ENCODE results near the gene ARHGEF1. TPM values are rescaled to one million over a fixed set of nuclear protein-coding genes. Genes with fewer than 3 reads are reported as not detected.

The ARHGEF1 gene
- polyA plus RNA-seq, 1 donor: 49.2 TPM

DNA sequence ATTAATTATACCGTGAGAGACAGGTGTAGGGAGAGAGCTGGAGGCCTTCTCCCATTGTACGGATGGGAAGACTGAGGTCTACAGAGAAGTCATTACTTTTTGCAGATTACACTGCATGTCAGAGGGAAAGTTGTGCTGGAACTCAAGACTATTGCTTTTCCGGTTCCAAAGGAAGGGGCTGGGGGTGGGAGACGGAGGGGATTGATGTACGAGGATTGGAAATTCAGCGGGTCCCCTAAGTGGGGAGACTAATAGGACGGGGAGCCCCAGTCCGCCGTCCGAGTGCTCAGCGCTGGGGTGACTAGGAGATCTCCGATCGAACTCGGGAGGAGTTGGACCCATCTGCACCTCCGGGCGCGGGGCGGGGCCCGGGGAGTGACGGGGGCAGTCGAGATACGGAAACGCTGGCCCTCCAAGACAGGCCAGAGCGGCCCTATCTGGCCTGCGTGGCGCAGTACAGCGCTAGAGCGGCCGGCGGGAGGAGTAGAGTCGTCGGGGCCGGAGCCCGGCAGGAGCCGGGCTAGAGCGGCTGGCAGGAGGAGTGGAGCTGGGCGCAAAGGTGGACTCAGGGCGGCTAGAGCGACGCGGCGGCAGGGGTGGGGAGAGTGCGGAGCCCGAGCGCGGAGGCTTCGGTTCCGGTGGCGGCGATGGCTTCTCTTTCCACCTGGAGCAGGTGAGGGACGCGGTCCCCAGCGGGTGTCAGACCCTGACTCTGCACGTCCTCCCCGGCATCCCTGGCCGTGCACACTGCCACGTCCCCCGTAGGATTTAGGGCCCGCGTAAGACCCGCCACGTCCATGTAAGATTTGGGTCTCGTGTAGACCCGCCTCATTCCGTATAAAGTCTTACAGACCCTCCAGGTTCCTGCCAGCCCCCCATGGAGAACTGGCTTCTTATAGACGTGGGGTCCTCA, 1.1 kb downstream of the ARHGEF1 start:
- DNase-seq: peak; percentile 95

DNA sequence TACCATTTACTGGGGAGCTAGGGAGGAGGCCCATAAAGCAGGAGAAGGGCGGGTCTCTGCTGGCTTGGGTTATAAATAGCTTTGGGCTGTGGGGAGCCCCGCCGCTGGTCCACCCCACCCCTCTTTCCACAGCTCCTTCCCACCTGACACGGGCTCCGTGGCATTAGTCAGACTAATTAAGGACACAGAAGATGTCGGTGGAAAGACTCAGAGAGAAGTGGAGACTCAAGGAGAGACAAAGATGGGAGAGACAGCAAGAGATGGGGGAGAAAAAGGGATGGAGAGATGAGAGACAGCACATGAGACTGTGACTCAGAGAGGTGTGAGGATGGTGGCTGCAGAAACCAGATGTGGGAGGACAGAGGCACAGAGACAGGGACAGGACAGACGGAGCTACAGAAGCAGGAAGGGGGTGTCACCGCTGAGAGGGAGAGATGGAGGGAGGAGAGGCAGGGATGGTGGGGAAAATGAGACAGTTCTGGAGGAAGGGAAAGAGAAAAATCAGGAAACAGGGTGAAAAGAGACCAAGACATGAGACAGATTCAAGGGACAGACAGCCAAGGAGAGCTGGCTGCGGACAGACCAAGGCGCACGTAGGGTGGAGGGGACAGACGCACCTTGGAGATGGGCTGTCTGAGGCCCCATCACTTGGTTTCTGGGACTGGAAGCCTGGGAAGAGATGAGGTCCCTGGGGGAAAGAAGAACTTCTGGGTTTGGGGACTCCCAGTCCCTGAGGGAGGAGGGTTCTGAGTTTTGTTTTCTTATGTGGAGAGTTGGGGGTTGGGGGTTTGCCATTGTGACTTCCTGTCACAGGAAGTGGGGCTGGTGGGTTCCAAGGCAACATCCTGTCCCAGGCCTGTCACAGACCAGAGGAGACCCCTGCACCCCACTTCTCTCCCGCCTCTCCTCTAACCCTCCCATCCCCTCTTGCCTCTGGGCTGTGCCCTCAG, 4.1 kb downstream of the ARHGEF1 start:
- no peak for DNase-seq

DNA sequence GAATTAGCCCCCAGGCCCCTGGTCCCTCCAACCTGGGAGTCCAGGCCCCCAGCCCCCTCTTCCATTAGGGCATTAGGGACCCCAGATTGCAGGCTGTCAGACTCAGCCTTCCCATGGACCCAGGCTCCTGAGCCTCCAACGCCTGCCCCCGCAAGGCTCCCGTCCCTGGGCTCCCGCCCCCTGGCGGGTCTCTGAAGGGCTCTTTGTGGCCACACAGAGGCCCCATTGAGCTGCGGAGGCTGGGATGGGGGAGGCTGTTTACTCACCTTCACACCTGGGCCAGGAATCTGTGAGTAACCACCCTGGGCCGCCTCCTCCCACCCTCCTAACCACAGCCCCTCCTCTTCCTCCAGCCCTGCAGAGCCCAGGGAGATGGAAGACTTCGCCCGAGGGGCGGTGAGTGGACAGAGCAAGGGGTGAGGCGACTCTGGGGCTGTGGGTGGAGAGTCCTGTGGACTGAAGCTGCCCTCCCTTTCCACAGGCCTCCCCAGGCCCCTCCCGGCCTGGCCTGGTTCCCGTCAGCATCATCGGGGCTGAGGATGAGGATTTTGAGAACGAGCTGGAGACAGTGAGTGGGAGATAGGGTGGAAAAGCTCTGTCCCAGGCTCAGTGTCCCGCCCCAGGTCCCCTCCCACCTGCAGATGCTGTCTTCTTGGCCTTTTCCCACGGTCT, 4.9 kb downstream of the ARHGEF1 start:
- DNase-seq: no peak

DNA sequence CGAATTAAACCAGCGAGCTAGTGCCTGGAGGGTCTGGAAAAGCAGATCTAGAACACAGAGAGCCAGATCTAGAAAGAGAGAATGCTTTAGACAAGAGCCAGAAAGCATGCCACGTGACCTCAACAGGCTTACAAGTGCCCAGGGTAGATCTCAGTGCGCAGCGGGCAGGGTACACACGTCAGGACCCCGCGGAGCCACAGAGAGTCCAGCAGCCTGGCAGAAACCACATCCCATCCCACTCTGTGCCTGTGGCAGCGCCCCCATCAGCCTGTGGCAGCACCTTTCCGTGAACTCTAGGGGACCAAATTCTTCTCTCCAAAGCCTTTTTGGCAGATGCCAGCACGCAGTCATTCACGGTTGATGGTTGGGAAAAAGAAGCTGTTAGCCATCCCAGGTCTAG, 5.9 kb downstream of the ARHGEF1 start:
- DNase-seq: no peak

DNA sequence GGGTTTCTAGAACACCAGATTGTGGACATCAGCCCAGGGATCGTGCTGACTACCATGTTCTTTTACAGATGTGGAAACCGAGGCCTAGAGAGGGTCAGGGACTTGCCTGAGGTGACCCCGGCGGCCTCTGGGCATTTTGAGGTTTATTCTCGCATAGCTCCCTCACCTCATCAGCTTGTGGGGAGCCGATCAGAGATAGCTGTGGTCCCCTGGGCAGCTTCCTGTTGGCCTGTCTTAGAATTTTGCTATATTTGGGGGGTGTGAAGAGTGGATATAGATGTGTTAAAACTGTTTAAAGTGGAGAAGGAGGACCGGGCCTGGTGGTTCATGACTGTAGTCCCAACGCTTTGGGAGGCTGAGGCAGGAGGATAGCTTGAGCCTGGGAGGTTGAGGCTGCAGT, 6.9 kb downstream of the ARHGEF1 start:
- DNase-seq: no peak

DNA sequence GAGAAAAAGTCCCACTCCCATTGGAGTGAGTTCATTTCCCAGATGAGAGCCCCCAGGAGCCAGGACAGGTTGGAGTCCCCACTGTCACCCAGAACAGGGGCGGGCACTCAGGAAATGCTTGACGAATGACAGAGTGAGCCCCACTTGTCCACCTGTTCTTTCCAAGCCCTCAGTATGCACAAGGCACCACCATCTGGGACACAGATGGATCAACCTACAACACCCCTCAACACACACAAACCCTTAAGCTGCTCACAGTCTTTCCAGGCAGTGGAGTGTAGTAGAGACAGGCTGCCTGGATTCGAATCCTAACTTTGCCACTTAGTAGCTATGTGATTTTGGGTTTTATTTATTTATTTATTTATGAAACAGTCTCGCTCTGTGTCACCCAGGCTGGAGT, 8.0 kb downstream of the ARHGEF1 start:
- DNase-seq: no peak

DNA sequence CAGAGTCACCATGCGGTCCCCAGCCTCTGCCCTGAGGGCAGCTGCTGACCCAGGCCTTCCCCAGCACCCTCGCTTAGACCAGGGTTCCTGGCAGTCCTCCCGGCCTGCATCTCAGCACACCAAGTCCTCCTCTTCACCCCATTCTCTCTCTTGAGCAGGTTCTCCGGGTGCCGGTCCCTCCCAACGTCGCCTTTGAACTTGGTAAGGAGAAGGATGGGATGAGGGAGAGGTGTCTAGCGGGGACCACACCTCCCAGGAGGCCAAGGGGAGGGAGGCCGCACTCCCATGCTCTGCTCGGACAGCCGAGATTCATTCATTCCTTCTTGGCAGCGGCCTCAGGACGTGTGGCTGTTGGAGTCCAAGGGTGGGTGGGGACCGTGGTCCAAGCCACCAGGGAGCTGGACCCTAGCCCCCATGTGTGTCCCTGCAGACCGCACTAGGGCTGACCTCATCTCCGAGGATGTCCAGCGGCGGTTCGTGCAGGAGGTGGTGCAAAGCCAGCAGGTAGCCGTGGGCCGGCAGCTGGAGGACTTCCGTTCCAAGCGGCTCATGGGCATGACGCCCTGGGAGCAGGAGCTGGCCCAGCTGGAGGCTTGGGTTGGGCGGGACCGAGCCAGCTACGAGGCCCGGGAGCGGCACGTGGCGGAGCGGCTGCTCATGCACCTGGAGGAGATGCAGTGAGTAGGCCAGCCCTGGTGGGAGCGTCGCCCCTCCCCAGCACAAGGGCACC, 9.4 kb downstream of the ARHGEF1 start:
- DNase-seq: no peak

DNA sequence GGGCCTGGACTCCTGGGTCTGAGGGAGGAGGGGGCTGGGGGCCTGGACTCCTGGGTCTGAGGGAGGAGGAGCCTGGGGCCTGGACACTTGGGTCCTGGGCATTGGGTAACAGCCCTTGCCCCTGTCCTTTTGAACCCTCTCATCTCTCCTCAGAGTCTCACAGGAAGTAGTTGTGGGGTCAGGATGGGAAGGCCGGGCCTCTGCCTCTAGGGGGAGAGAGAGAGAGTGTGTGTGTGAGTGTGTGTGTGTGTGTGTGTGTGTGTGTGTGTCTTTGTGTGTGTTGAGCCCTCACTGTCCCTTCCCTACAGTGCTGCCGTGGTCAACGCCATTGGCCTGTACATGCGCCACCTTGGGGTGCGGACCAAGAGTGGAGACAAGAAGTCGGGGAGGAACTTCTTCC, 10.9 kb downstream of the ARHGEF1 start:
- DNase-seq: no peak

DNA sequence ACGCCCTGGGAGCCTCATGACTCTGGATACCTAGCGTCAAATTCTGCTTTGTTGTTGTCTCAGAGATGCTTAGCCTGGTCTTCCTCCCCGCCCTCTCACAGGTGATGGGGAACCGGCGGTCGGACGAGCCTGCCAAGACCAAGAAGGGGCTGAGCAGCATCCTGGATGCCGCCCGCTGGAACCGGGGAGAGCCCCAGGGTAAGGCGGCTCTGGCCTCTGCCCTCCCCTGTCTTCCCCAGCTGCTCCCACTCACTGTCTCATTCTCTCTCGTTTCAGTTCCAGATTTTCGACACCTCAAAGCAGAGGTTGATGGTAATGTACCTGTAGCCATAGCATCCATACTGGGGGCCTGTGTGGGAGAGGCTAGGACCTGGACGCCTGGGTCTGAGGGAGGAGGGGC, 11.4 kb downstream of the ARHGEF1 start:
- no peak for DNase-seq

DNA sequence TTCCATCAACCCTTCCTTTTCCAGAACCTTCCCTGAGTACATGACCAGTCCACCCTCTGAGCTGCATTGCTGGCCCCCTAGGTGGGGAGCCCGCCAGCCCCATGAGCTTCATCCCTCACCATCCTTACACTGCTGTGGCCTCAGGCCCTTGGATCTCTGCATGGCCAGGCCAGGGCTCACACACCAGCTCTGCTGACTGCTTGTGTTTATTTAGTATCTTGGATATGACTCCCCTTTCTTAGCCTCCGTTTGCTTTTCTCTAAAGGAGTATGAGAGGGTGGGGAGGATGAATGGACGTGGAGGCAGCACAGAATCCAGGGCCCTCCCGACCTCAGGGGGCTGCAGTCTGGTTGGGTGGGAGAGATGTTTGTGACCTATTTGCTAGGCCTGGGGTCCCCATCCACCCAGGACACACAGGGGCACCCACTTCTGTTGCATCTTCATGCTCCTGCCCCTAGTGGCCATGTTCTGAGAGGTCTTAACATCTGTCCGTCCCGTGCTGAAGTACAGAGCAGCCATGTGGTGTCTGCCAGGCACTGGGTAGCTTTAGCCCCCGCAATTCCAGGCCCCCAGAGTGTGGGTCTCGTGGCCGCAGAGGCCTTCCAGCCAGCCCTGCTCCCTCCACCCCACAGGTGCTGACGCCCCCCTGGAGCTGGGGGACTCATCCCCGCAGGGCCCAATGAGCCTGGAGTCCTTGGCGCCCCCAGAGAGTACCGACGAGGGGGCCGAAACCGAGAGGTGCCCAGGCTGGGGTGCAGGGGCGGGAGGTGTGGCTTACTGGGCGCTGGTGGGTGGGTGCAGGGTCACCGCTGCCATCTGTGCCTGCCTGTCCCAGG, 13.0 kb downstream of the ARHGEF1 start:
- no peak for DNase-seq

DNA sequence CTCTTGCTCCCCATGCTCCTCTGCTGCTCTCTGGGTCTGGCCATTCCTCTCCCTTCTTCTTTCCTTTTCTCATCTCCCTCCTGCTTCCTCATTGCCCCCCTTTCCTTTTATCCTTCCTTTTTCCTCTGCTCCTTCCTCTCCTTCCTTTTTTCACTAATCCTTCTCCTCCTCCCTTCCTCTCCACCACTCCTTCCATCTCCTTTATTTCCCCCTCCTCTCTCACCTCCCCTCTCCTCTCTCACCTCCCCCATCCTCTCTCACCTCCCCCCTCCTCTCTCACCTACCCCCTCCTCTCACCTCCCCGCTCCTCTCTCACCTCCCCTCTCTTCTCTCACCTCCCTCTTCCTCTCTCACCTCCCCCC, 13.6 kb downstream of the ARHGEF1 start:
- DNase-seq: no peak

DNA sequence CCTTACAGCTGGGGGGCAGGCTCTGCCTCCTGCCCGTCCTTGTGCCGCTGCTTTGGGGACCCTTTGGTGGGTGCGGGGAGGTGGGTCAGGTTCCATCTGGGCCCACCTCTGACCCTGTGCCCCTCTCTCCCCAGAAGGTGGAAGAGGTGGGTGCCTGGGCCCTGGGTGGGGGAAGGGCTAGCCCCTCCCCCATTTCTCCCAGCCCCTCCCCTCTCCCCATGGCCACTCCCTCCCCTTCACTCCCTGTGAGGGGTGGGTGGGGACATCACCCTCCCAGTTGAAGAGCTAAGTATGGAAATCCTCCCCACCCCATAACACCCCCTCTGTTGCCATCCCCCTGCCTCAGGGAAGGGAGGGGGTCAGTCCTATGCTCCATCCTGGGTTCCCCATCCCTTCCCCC, 14.2 kb downstream of the ARHGEF1 start:
- no peak for DNase-seq

DNA sequence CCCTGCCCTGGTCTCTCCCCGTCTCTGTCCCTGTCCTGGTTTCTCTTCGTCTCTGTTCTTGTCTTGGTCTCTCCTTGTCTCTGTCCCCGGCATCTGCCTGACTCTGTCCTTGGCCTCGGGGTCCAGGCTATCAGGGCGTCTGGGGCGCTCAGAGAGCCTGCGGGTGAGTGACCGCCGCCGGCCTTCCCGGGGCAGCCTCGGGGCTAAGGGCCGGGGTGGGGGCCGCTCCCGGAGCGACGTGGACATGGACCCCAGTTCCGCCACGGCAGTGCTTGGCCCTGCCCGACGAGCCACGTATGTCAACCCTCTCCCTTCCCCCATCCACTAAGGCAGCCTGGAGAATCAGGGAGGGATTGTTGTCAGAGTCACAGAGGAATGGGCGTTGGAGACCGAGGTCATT, 14.8 kb downstream of the ARHGEF1 start:
- no peak for DNase-seq

DNA sequence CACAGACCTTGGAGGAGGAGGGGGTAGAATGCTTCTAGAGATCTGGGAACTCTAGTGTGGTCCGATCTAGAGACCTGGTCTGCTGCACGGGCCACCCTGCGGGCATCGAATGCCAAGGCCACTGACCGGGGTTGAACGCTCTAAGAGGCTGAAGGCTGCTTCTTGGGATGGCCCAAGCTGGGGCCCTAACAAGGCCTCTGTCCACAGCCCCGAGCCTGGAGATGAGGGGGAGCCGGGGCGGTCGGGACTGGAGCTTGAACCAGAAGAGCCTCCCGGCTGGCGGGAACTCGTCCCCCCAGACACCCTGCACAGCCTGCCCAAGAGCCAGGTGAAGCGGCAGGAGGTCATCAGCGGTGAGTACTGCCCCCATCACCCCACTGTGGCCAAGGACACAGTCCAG, 15.3 kb downstream of the ARHGEF1 start:
- no peak for DNase-seq

DNA sequence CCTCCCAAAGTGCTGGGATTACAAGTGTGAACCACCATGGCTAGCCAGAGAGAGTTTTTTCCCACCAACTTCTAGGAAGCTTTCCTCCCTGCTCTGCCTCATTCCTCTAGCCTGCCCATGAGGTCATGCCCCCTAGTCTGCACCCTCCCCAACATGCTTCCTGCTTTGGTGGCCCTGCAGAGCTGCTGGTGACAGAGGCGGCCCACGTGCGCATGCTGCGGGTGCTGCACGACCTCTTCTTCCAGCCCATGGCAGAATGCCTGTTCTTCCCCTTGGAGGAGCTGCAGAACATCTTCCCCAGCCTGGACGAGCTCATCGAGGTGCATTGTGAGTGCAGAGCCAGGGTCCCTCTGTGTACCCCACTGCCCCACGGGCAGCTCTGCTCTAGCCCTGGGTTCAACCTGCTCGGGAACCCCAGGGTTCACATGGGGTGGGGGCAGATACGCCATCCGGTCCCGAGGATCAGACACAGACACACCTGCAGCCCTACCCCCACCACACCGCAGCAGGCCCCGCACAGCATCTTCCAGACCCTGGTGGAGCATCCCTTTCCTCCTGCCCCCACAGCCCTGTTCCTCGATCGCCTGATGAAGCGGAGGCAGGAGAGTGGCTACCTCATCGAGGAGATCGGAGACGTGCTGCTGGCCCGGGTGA, 18.9 kb downstream of the ARHGEF1 start:
- DNase-seq: no peak

DNA sequence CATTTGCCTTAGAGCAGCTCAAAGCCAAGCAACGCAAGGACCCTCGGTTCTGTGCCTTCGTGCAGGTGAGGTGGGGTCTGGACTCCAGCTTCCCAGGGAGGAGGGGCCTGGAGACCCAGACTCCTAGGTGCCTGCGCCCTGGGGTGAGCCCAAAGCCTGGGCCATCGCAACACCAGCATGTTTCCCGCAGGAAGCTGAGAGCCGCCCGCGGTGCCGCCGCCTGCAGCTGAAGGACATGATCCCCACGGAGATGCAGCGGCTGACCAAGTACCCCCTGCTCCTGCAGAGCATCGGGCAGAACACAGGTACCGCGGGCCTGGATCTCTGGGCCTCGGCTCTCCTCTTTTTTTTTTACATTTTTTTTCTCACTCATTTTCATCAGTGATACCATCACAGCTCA, 19.6 kb downstream of the ARHGEF1 start:
- no peak for DNase-seq

DNA sequence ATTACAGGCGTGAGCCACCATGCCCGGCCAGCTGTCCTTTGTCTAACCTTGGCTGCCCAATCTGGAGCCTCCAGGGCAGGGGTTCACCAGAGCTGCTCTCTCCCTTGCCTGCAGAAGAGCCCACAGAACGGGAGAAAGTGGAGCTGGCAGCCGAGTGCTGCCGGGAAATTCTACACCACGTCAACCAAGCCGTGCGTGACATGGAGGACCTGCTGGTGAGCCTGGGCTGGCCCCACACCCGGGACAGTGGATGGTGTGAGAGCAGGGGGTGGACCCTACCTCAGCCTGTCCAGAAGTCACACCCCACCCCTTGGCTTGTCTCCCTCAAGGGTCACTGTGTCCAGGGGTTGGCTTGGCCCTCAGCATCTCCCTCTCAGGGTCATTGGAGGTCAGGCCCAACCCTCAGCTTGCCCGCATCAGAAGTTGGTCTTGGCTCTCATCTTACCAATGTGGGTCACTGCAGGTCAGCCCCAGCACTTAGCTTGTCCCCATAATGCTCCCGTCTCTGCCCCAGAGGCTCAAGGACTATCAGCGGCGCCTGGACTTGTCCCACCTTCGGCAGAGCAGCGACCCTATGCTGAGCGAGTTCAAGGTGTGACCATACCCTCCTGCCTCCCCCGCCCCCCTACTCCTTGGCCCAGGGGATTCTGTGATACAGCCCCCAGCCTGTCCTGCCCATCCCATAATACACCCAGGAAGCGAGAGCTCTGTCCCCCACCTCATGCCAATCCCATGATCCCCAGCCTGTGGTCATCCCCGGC, 20.4 kb downstream of the ARHGEF1 start:
- no peak for DNase-seq

DNA sequence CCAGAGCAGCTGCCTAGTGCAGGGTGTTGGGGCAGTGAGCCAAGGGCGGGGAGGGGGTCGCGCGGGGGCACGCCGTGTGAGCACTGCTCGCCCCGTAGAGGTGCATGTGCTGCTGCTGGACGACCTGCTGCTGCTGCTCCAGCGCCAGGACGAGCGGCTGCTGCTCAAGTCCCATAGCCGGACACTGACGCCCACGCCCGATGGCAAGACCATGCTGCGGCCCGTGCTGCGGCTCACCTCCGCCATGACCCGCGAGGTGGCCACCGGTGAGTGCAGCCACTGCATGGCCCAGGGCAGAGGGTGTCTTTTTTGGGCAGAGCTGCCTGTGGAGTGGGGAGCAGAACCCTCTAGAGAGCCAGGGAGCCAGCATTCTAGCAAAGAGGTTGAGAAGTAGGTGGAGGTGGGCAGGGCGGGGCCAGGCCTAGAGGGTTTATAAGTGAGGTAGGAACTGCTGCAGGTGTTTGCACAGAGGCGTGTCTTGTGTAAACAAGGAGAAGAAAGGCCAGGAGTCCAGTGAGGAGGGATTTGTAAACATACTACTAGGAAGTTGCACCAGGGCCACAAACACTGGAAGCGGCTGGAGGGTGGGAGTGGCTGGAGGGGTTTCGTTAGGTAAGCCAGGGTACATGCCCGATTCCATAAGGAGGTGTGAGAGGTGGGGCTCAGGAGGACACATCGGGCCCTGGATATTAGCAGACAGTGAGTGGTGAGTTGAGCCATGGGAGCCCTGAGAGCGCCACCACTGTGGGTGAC, 21.3 kb downstream of the ARHGEF1 start:
- no peak for DNase-seq

DNA sequence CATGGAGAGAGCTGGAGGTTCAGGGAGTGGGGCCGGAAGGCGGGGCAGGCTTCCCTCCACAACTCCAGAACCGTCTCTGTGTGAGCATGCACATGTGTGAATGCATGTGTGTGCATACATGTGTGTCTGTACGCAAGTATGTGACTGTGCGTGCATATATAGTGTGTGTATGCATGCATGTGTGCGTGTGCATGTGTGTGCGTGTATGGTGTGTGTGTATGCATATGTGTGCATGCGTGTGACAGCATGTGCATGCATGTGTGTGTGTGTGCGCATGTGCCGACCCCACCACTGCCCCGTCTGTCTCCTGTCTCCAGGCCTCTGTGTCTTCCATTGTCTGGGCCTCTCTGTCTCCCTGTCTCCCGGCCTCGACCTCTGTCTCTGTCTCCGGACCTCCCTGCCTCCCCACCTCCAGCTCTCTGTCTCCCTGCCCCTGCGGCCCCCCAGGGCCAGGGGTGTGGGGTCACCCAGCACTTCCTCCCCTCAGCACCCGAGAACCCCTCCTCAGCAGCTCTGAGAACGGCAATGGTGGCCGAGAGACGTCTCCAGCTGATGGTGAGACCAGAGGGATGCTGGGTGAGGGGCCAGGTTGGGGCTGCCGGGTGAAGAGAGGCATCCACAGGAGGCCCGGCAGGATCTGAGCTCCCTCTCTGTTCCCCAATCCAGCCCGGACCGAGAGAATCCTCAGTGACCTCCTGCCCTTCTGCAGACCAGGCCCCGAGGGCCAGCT, 22.5 kb downstream of the ARHGEF1 start:
- DNase-seq: no peak

Measured in hindlimb muscle (tissue), 1 donor.